ENCODE measurements around the gene FGF6.

The FGF6 gene

GRCh38 chr12:4434706-4435425, 10.7 kb downstream of the FGF6 start:
- Histone ChIP-seq H3K27me3 (ENCODE audit: control insufficient read depth, low read length) (no peaks in the 10 kb centered on the region), H3K4me2 (ENCODE audit: low read length) (peak overlapping the region; percentile 46), H3K27ac (ENCODE audit: low read depth, low read length) (no peak overlapping the region), H3K9me2 (replicated peaks; ENCODE audit: control insufficient read depth, low read length) (no peaks in the 10 kb centered on the region), H3K4me3 (ENCODE audit: low read length) (0 out of 2 replicates have a peak overlapping the region, but pooled peaks have one; percentile 12), H3F3A (ENCODE audit: control insufficient read depth, insufficient read depth) (0 out of 2 replicates have a peak, but pooled peaks cover 3% of the 10 kb centered on the region), H3K79me2 (ENCODE audit: control insufficient read depth, low read length) (no peaks in the 10 kb centered on the region), H4K20me1 (ENCODE audit: control insufficient read depth, insufficient read depth, low read depth, low read length) (no peaks in the 10 kb centered on the region), H3K36me3 (ENCODE audit: control insufficient read depth, low read length) (no peaks in the 10 kb centered on the region), H3K4me1 (ENCODE audit: control insufficient read depth, low read length) (peaks cover 30% of the 10 kb centered on the region), H3K9me3 (ENCODE audit: control insufficient read depth, insufficient read depth, low read length) (peaks cover 5% of the 10 kb centered on the region; the same call in 1 of the 2 replicates)
- no peak for TF ChIP-seq EZH2phosphoT487 (IDR thresholded peaks at IDR 0.05; ENCODE audit: borderline replicate concordance, low read length)
- TF ChIP-seq CTCF (IDR thresholded peaks at IDR 0.05; ENCODE audit: low read depth, low read length, poor library complexity, severe bottlenecking): no peak

DNA sequence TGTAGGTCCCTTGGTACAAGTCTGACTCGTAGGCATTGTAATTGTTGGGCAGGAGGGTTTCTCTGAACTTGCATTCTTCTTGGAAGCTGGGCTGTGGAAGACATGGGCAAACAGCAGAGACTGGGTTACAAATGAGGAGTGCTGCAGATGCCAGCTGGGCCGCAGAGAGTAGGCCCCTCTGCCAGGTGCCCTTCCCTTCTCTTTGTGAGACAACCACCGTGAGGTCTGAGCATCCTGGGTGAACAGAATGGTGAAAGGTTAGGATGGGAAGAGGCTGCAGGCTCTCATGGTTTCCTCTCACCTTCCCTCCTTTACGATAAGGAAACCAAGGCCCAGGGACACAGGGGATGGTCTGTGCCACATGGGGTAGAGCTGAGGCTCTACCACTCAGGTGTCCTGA, 11.3 kb downstream of the FGF6 start:
- no peak overlapping the region for H3K4me3 ChIP-seq (ENCODE audit: low read length)
- H3K9me3 ChIP-seq (ENCODE audit: control insufficient read depth, insufficient read depth, low read length): peaks cover 5% of the 10 kb centered on the region; the same call in 1 of the 2 replicates
- no peaks in the 10 kb centered on the region for H4K20me1 ChIP-seq (ENCODE audit: control insufficient read depth, insufficient read depth, low read depth, low read length)
- H3K4me2 ChIP-seq (ENCODE audit: low read length): peak overlapping the region; percentile 46; the same call in 1 of the 2 replicates
- no peaks in the 10 kb centered on the region for H3K79me2 ChIP-seq (ENCODE audit: control insufficient read depth, low read length)
- 0 out of 2 replicates have a peak, but pooled peaks cover 3% of the 10 kb centered on the region for H3F3A ChIP-seq (ENCODE audit: control insufficient read depth, insufficient read depth)
- H3K36me3 ChIP-seq (ENCODE audit: control insufficient read depth, low read length): no peaks in the 10 kb centered on the region
- H3K4me1 ChIP-seq (ENCODE audit: control insufficient read depth, low read length): peaks cover 24% of the 10 kb centered on the region
- H3K27ac ChIP-seq (ENCODE audit: low read depth, low read length): no peak overlapping the region
- no peaks in the 10 kb centered on the region for H3K9me2 ChIP-seq (replicated peaks; ENCODE audit: control insufficient read depth, low read length)
- TF ChIP-seq EZH2phosphoT487 (IDR thresholded peaks at IDR 0.05; ENCODE audit: borderline replicate concordance, low read length) (no peak), CTCF (IDR thresholded peaks at IDR 0.05; ENCODE audit: low read depth, low read length, poor library complexity, severe bottlenecking) (no peak)
- no peaks in the 10 kb centered on the region for H3K27me3 ChIP-seq (ENCODE audit: control insufficient read depth, low read length)

DNA sequence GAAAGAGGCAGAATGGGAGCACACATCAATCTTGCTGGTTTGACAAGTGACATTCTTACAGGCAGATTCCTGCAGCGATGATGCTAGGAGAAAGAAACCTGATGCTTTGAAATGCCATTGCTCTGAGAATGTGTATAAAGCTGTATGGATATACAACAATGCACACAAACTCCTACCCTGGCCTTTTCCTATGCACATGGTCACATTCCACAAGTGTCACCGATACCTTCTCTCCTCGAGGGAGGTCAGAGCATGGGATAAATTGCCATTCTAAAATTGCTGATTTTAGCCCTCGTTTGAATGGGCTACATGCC, 11.9 kb downstream of the FGF6 start:
- H3K9me2 ChIP-seq (replicated peaks; ENCODE audit: control insufficient read depth, low read length): no peaks in the 10 kb centered on the region
- H3K27me3 ChIP-seq (ENCODE audit: control insufficient read depth, low read length): no peaks in the 10 kb centered on the region
- H3K4me3 ChIP-seq (ENCODE audit: low read length): no peak overlapping the region
- no peak overlapping the region for H3K4me2 ChIP-seq (ENCODE audit: low read length)
- 0 out of 2 replicates have a peak, but pooled peaks cover 3% of the 10 kb centered on the region for H3F3A ChIP-seq (ENCODE audit: control insufficient read depth, insufficient read depth)
- no peak overlapping the region for H3K27ac ChIP-seq (ENCODE audit: low read depth, low read length)
- H3K4me1 ChIP-seq (ENCODE audit: control insufficient read depth, low read length): peaks cover 18% of the 10 kb centered on the region
- H3K36me3 ChIP-seq (ENCODE audit: control insufficient read depth, low read length): no peaks in the 10 kb centered on the region
- peaks cover 5% of the 10 kb centered on the region; the same call in 1 of the 2 replicates for H3K9me3 ChIP-seq (ENCODE audit: control insufficient read depth, insufficient read depth, low read length)
- no peaks in the 10 kb centered on the region for H3K79me2 ChIP-seq (ENCODE audit: control insufficient read depth, low read length)
- no peaks in the 10 kb centered on the region for H4K20me1 ChIP-seq (ENCODE audit: control insufficient read depth, insufficient read depth, low read depth, low read length)
- TF ChIP-seq EZH2phosphoT487 (IDR thresholded peaks at IDR 0.05; ENCODE audit: borderline replicate concordance, low read length) (no peak), CTCF (IDR thresholded peaks at IDR 0.05; ENCODE audit: low read depth, low read length, poor library complexity, severe bottlenecking) (no peak)

Data from DOHH2 (cell line).